Measurements from ENCODE around the gene ENC1. TPM values are rescaled to one million over a fixed set of nuclear protein-coding genes. Genes with fewer than 3 reads are reported as not detected.

ENC1 gene
- total RNA-seq, 1 experiment from 2014 or later = 30.0 TPM

GRCh38 chr5:74619308-74619707 lies 21.2 kb downstream of the ENC1 start (continued):
- no peak for TF ChIP-seq CBX3 (IDR thresholded peaks at IDR 0.05; ENCODE audit: low read depth)
- no peak for TF ChIP-seq POLR2AphosphoS5 (IDR thresholded peaks at IDR 0.05; ENCODE audit: low read depth, low read length)
- no peak for TF ChIP-seq JUND (IDR thresholded peaks at IDR 0.05)
- no peak for TF ChIP-seq ZNF274 (IDR thresholded peaks at IDR 0.05; ENCODE audit: low read depth, low read length)
- TF ChIP-seq SRF (IDR thresholded peaks at IDR 0.05; ENCODE audit: low read depth) = no peak
- no peak for TF ChIP-seq EZH2phosphoT487 (IDR thresholded peaks at IDR 0.05; ENCODE audit: borderline replicate concordance)
- TF ChIP-seq SIN3A (IDR thresholded peaks at IDR 0.05; ENCODE audit: low read depth) = no peak
- TF ChIP-seq, protein P1, sequence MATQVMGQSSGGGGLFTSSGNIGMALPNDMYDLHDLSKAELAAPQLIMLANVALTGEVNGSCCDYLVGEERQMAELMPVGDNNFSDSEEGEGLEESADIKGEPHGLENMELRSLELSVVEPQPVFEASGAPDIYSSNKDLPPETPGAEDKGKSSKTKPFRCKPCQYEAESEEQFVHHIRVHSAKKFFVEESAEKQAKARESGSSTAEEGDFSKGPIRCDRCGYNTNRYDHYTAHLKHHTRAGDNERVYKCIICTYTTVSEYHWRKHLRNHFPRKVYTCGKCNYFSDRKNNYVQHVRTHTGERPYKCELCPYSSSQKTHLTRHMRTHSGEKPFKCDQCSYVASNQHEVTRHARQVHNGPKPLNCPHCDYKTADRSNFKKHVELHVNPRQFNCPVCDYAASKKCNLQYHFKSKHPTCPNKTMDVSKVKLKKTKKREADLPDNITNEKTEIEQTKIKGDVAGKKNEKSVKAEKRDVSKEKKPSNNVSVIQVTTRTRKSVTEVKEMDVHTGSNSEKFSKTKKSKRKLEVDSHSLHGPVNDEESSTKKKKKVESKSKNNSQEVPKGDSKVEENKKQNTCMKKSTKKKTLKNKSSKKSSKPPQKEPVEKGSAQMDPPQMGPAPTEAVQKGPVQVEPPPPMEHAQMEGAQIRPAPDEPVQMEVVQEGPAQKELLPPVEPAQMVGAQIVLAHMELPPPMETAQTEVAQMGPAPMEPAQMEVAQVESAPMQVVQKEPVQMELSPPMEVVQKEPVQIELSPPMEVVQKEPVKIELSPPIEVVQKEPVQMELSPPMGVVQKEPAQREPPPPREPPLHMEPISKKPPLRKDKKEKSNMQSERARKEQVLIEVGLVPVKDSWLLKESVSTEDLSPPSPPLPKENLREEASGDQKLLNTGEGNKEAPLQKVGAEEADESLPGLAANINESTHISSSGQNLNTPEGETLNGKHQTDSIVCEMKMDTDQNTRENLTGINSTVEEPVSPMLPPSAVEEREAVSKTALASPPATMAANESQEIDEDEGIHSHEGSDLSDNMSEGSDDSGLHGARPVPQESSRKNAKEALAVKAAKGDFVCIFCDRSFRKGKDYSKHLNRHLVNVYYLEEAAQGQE (IDR thresholded peaks at IDR 0.05; ENCODE audit: low read depth) = no peak
- no peak for TF ChIP-seq ZFX (IDR thresholded peaks at IDR 0.05)
- TF ChIP-seq RAD21 (IDR thresholded peaks at IDR 0.05; ENCODE audit: low read depth) = no peak

DNA sequence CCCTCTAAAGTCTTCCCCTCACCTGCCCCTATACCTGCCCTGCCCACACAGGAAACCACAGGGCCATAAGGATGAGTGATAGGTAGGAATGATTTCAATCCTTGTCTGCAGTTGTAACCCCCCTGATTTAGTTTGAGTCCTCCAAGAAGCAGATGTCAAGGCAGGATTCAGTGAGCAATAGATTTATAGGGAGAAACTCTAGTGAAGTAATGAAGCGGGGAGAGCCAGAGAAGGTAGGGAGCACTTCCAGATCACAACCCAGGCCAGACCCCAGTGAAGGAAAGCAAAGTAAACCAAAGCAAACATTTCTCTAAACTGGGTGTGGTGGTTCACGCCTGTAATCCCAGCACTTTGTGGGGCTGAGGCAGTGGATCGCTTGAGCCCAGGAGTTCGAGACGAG lies 22.4 kb downstream of the ENC1 start:
- no peaks in the 10 kb centered on the region for H3K79me2 ChIP-seq (ENCODE audit: insufficient read depth, low read length)
- no peaks in the 10 kb centered on the region for H3K9me3 ChIP-seq (ENCODE audit: control insufficient read depth in 1 of 2, insufficient read depth in 1 of 2, low read depth in 1 of 2, low read length in 2 of 2)
- no peaks in the 10 kb centered on the region for H3K27me3 ChIP-seq (ENCODE audit: insufficient read depth, low read length)
- no peak overlapping the region for H2AFZ ChIP-seq (ENCODE audit: low read depth, low read length, poor library complexity, severe bottlenecking)
- intact Hi-C loops (cut with micrococcal nuclease) = no loop called here
- no peaks in the 10 kb centered on the region for H4K20me1 ChIP-seq (ENCODE audit: insufficient read depth)
- POLR2A ChIA-PET = no interaction called here
- no peak for DNase-seq (ENCODE audit: low read depth, low spot score)
- no peak overlapping the region for H3K4me3 ChIP-seq (replicated peaks in 1 of 2; ENCODE audit: low read depth in 1 of 2, low read length in 2 of 2)
- no peaks in the 10 kb centered on the region for H3K36me3 ChIP-seq (ENCODE audit: control insufficient read depth in 1 of 2, insufficient read depth in 2 of 2, low read length in 2 of 2)
- RAD21 ChIA-PET (ENCODE audit: low non-redundant PET in 1 of 2, low total read pairs in 2 of 2, uncharacterized antibody in 2 of 2, unreplicated experiment in 2 of 2) = no interaction called here
- H3K9me2 ChIP-seq (ENCODE audit: insufficient read depth) = no peaks in the 10 kb centered on the region
- TF ChIP-seq POLR2A (IDR thresholded peaks at IDR 0.05; ENCODE audit: borderline replicate concordance, extremely low read depth, insufficient read depth, insufficient read length) (no peak), TCF7L2 (IDR thresholded peaks at IDR 0.05; ENCODE audit: borderline replicate concordance, extremely low read depth, insufficient read depth, insufficient read length) (no peak), ZFX (IDR thresholded peaks at IDR 0.05) (no peak), CTCF (IDR thresholded peaks at IDR 0.05 in 2 of 3, conservative IDR thresholded peaks at IDR 0.05 in 1 of 3; ENCODE audit: borderline replicate concordance in 1 of 3, insufficient read depth in 1 of 3, low read depth in 2 of 3, low read length in 2 of 3) (no peak), RAD21 (IDR thresholded peaks at IDR 0.05; ENCODE audit: low read depth) (no peak), ATF3 (IDR thresholded peaks at IDR 0.05) (no peak)
- TF ChIP-seq, protein P1 (IDR thresholded peaks at IDR 0.05; ENCODE audit: low read depth) = no peak
- CTCF ChIA-PET = no interaction called here
- H3K4me1 ChIP-seq (ENCODE audit: control insufficient read depth in 1 of 2, insufficient read depth in 2 of 2, low read length in 2 of 2) = peaks cover 2 to 8% of the 10 kb centered on the region in 2 experiments; a peak in 3 of 4 replicates
- BruUV-seq (replicated peaks) = no TSS peak
- H3K27ac ChIP-seq (ENCODE audit: low read depth, low read length) = no peak overlapping the region
- no peak overlapping the region for H3K9ac ChIP-seq (ENCODE audit: low read length)
- ATAC-seq = no peak
- no peak overlapping the region for H3K4me2 ChIP-seq (ENCODE audit: low read length)

All from HCT116 (cell line).